ENCODE data around the gene HAUS3.

DNA sequence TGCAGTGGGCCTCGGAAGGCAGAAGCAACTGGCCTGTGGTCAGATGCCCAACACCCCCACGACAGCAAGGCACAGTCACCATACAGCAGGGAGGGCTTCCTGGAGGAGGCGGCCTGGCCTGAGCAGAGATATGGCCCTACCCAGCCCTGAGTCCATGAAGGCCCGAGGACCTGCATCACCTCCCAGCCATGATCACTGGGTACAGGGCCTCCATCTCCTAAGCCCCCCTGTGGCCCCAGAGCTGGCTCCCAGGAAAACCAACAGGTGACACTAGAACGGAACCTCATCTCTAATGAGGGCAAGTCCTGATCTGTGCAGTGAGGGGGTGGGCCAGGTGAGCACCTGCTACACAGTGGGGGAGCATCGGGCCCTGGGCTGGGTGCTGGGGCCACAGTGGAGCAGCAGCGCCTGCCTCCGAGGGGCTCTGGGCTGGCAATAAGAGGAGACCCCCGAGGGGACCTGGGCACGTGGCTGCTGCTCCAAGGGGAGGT is 46.2 kb upstream of the HAUS3 start:
- TF ChIP-seq, protein P1, sequence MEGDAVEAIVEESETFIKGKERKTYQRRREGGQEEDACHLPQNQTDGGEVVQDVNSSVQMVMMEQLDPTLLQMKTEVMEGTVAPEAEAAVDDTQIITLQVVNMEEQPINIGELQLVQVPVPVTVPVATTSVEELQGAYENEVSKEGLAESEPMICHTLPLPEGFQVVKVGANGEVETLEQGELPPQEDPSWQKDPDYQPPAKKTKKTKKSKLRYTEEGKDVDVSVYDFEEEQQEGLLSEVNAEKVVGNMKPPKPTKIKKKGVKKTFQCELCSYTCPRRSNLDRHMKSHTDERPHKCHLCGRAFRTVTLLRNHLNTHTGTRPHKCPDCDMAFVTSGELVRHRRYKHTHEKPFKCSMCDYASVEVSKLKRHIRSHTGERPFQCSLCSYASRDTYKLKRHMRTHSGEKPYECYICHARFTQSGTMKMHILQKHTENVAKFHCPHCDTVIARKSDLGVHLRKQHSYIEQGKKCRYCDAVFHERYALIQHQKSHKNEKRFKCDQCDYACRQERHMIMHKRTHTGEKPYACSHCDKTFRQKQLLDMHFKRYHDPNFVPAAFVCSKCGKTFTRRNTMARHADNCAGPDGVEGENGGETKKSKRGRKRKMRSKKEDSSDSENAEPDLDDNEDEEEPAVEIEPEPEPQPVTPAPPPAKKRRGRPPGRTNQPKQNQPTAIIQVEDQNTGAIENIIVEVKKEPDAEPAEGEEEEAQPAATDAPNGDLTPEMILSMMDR (conservative IDR thresholded peaks at IDR 0.05; ENCODE audit: low read length): no peak
- TF ChIP-seq EZH2phosphoT487 (IDR thresholded peaks at IDR 0.05; ENCODE audit: borderline replicate concordance, low read depth, low read length): no peak

Data from OCI-LY7 (cell line).